ENCODE measurements around the gene FBXO9.

DNA sequence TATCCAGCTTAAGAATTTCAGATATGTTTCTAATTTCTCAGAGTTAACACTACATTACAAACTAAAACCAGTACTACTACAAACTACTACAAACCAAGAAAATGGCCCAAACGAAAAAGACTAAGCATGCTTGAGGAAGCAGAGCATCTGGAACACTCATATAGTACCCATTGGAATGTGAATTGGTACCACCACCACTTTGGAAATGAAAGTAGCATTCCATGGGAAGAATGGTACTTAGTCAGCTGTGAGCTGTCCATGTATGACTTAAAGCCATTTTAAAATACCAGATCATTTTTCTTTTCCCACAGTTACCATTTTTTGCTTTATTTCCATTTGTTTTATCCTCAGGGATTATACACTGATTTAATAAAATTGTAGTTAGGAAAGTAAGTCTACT, 30.5 kb downstream of the FBXO9 start:
- TF ChIP-seq, protein P1, sequence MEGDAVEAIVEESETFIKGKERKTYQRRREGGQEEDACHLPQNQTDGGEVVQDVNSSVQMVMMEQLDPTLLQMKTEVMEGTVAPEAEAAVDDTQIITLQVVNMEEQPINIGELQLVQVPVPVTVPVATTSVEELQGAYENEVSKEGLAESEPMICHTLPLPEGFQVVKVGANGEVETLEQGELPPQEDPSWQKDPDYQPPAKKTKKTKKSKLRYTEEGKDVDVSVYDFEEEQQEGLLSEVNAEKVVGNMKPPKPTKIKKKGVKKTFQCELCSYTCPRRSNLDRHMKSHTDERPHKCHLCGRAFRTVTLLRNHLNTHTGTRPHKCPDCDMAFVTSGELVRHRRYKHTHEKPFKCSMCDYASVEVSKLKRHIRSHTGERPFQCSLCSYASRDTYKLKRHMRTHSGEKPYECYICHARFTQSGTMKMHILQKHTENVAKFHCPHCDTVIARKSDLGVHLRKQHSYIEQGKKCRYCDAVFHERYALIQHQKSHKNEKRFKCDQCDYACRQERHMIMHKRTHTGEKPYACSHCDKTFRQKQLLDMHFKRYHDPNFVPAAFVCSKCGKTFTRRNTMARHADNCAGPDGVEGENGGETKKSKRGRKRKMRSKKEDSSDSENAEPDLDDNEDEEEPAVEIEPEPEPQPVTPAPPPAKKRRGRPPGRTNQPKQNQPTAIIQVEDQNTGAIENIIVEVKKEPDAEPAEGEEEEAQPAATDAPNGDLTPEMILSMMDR (conservative IDR thresholded peaks at IDR 0.05 in 1 of 2, IDR thresholded peaks at IDR 0.05 in 1 of 2; ENCODE audit: extremely low read depth in 1 of 2, insufficient read depth in 1 of 2, low read depth in 1 of 2, low read length in 2 of 2): no peak
- TF ChIP-seq EZH2 (IDR thresholded peaks at IDR 0.05; ENCODE audit: borderline replicate concordance, low read length): no peak

Measured in mammary epithelial cell (primary cell).